ENCODE results near the gene GNAZ. TPM values are rescaled to one million over a fixed set of nuclear protein-coding genes. Genes with fewer than 3 reads are reported as not detected.

The GNAZ gene
- total and polyA plus RNA-seq, 8 donors = 4.3 to 18.8 (median 9.4) TPM

DNA sequence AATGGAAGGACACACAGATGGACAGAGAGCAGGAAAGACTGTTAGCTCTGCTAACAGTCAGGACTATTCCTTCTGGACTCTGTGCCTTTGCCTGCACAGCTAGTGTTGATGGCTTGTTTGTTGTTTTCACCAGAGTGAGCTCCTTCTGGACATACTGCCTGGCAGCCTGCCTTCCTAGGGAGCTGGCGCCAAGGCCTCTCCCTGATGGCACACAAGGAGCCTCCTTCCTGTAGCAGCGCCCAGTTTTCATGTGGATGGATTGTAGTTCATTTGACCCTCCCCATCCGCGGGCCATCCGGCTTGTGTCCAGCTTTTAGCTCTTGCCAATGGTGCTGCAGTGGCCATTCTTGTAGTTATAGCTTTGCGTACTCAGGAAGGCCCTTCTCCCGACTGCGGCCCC lies 93.3 kb downstream of the GNAZ start:
- intact Hi-C loops (cut with DNase I; ENCODE audit: low total_unique reads) = no loop called here
- DNase-seq = peak in 1 of 2 donors; percentile 62
- H3K36me3 ChIP-seq = peaks cover 0 to 24% (median 4%) of the 10 kb centered on the region in 4 donors
- WGBS, 5 donors = 54 to 84% (median 69%) methylated on average over 5 to 8 of the region's 8 CpGs
- no peak overlapping the region for H3K4me3 ChIP-seq
- no peak for TF ChIP-seq POLR2AphosphoS5 (IDR thresholded peaks at IDR 0.05)
- no peak for TF ChIP-seq EP300 (IDR thresholded peaks at IDR 0.05)
- no peak for TF ChIP-seq CTCF (IDR thresholded peaks at IDR 0.05)
- no peak for TF ChIP-seq POLR2A (IDR thresholded peaks at IDR 0.05)
- no peaks in the 10 kb centered on the region for H3K9me3 ChIP-seq
- peaks cover 0 to 14% (median 10%) of the 10 kb centered on the region in 4 donors for H3K4me1 ChIP-seq
- peak overlapping the region in 2 of 5 donors; percentile 1 to 25 for H3K27ac ChIP-seq
- no peaks in the 10 kb centered on the region for H3K27me3 ChIP-seq

DNA sequence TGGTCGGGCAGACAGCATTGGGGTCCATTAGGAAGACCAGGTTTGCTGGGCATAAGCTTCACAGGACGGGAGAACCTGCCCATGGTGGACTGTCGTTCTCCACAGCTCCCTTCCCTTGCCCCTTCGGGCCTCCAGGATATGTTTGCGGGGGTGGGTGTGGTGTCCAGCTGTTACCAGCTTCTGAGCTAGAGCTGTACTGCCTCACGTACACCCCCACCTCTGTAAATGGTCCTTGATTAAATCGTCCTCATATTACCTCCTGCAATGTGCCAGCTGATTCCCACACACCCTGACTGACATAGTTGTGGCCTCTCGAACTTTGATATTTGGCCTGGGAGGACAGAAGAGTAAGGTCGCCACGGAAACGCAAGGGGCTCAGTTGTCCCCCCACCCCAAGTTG lies 93.8 kb downstream of the GNAZ start:
- TF ChIP-seq EP300 (IDR thresholded peaks at IDR 0.05) (no peak), POLR2AphosphoS5 (IDR thresholded peaks at IDR 0.05) (no peak), CTCF (IDR thresholded peaks at IDR 0.05) (no peak), POLR2A (IDR thresholded peaks at IDR 0.05) (no peak)
- intact Hi-C loops (cut with DNase I; ENCODE audit: low total_unique reads) = no loop called here
- no peaks in the 10 kb centered on the region for H3K9me3 ChIP-seq
- H3K27me3 ChIP-seq = no peaks in the 10 kb centered on the region
- H3K4me1 ChIP-seq = peaks cover 0 to 14% (median 10%) of the 10 kb centered on the region in 4 donors
- peak overlapping the region in 2 of 5 donors; percentile 1 to 25 for H3K27ac ChIP-seq
- DNase-seq = no peak
- no peak overlapping the region for H3K4me3 ChIP-seq
- peaks cover 0 to 19% (median 3%) of the 10 kb centered on the region in 4 donors for H3K36me3 ChIP-seq
- 48 to 64% (median 60%) methylated on average over 6 to 11 of the region's 11 CpGs for WGBS, 5 donors

DNA sequence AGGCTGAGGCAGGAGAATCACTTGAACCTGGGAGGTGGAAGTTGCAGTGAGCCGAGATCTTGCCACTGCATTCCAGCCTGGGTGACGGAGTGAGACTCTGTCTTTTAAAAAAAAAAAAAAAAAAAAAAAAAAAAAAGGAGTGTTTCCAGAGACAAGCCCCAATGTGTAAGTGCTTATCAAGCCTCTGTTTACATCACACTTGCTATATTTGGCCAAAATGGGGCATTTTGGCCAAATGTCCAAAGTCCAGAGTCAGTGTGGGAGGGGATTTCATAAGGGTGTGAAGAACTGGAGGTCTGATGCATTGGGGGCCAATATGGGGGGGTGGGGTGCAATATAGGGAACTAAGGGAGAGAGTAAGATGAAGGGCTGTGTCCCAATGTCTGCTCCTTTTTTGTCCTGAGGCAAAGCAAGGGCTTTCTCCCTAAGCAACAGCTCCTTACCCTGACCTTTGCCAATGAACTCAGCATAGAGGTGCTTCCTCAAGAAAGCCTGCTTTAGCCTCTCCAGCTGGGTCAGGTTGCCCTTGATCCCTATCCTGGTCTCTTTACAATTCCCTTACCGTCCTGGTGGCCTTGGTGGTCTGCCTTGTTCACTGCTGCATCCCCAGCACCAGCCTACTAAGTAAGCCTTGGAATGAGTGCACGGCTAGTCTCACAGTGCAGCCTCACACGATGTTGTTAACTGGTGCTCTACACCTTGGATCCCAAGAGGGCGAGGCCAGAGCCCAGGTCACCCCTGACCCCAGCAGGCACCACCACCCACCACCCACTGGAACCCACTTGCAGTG lies 95.9 kb downstream of the GNAZ start:
- TF ChIP-seq POLR2A (IDR thresholded peaks at IDR 0.05) = no peak
- TF ChIP-seq EP300 (IDR thresholded peaks at IDR 0.05) = no peak
- TF ChIP-seq CTCF (IDR thresholded peaks at IDR 0.05) = no peak
- no peak for TF ChIP-seq POLR2AphosphoS5 (IDR thresholded peaks at IDR 0.05)
- no peaks in the 10 kb centered on the region for H3K27me3 ChIP-seq
- peaks cover 0 to 14% (median 10%) of the 10 kb centered on the region in 4 donors for H3K4me1 ChIP-seq
- intact Hi-C loops (cut with DNase I; ENCODE audit: low total_unique reads) = no loop called here
- no peak overlapping the region for H3K4me3 ChIP-seq
- H3K36me3 ChIP-seq = peaks cover 0 to 12% (median 0%) of the 10 kb centered on the region in 4 donors
- no peak overlapping the region for H3K27ac ChIP-seq
- H3K9me3 ChIP-seq = no peaks in the 10 kb centered on the region
- no peak for DNase-seq
- 34 to 67% (median 59%) methylated on average over 3 to 6 of the region's 6 CpGs for WGBS, 5 donors

- peaks cover 0 to 14% (median 10%) of the 10 kb centered on the region in 4 donors for H3K4me1 ChIP-seq
- no peak for TF ChIP-seq CTCF (IDR thresholded peaks at IDR 0.05)
- TF ChIP-seq EP300 (IDR thresholded peaks at IDR 0.05) = no peak
- TF ChIP-seq POLR2A (IDR thresholded peaks at IDR 0.05) = no peak
- TF ChIP-seq POLR2AphosphoS5 (IDR thresholded peaks at IDR 0.05) = no peak
- peaks cover 0 to 4% (median 0%) of the 10 kb centered on the region in 4 donors for H3K36me3 ChIP-seq
- H3K27ac ChIP-seq = no peak overlapping the region
- H3K4me3 ChIP-seq = no peak overlapping the region
- H3K27me3 ChIP-seq = no peaks in the 10 kb centered on the region
- DNase-seq = no peak
- intact Hi-C loops (cut with DNase I; ENCODE audit: low total_unique reads) = no loop called here
- WGBS, 5 donors = 69 to 82% (median 79%) methylated on average over 9 to 10 of the region's 10 CpGs
- no peaks in the 10 kb centered on the region for H3K9me3 ChIP-seq
These were observed 96.7 kb downstream of the GNAZ start for GRCh38 chr22:23166841-23167616.

All from stomach (tissue), 9 donors.